Caki2 (cell line): Measurements from ENCODE around the gene KCNK3. TPM values are rescaled to one million over a fixed set of nuclear protein-coding genes. Genes with fewer than 3 reads are reported as not detected.

Experiments
- total RNA-seq: library from RNA; depleted of rRNA; stranded (reverse); fragments of >200 nt; shearing (Covaris generic); gene quantifications from 2 replicates; pipeline ENCODE4 v1.2.3, GENCODE V29; 2014; ENCODE audit warnings: low replicate concordance; rRNA removed

KCNK3 gene
- total RNA-seq, 1 experiment from 2014 or later = 55.4 TPM

Other genes starting within 250 kb of the KCNK3 start
- not detected in 2 replicates for gene OTOF, start 214.6 kb upstream of the KCNK3 start, total RNA-seq
- not detected in 2 replicates for gene CIB4, start 51.4 kb upstream of the KCNK3 start, total RNA-seq
- 59.5 and 61.8 TPM in 2 replicates for gene SLC35F6, start 71.6 kb downstream of the KCNK3 start, total RNA-seq
- gene CENPA, start 93.3 kb downstream of the KCNK3 start, total RNA-seq = 23.2 and 49.5 TPM in 2 replicates
- gene DPYSL5, start 155.4 kb downstream of the KCNK3 start, total RNA-seq = 0.93 and 4.7 TPM in 2 replicates